Tibial artery (tissue), 4 donors: ENCODE data around the gene GMCL2.

Experiments used
- DNase-seq, 2 donors: peaks; one replicate each; pipeline ENCODE4 v3.0.0-alpha.2; 2019
- H3K27ac ChIP-seq, 2 donors: fragments of 200-600 bp; sonication (generic) in 1 of 2; 1 replicate in 1 of 2; 2 replicates in 1 of 2; pipeline ENCODE4 v1.5.1; 2018 to 2019; ENCODE audit warnings: mild to moderate bottlenecking in 1 of 2
- H3K27me3 ChIP-seq, 2 donors: fragments of 200-600 bp; sonication (generic) in 1 of 2; one replicate each; pipeline versions ENCODE4 v1.5.1 to v1.6.0; 2016 to 2019
- H3K36me3 ChIP-seq, 3 donors: fragments of 200-600 bp; sonication (generic) in 2 of 3; one replicate each; pipeline ENCODE4 v1.5.1; 2016 to 2019; ENCODE audit warnings: mild to moderate bottlenecking in 2 of 3
- H3K4me1 ChIP-seq, 4 donors: fragments of 200-600 bp; sonication (generic) in 2 of 4; 1 replicate in 3 of 4; 2 replicates in 1 of 4; pipeline ENCODE4 v1.5.1; 2016 to 2019
- H3K4me3 ChIP-seq, 2 donors: fragments of 200-600 bp; sonication (generic) in 1 of 2; 1 replicate in 1 of 2; 2 replicates in 1 of 2; pipeline ENCODE4 v1.5.1; 2018 to 2019; ENCODE audit warnings: mild to moderate bottlenecking in 2 of 2
- H3K9me3 ChIP-seq, 3 donors: fragments of 200-600 bp; sonication (generic) in 1 of 3; one replicate each; pipeline ENCODE4 v1.5.1; 2016 to 2019
- CTCF ChIP-seq, 2 experiments: fragments of 200-600 bp in 1 of 2; fragments of 450-650 bp in 1 of 2; IDR thresholded peaks; one replicate each; pipeline ENCODE4 v1.5.1; 2017 to 2019; ENCODE audit warnings: antibody characterized with exemption in 2 of 2, mild to moderate bottlenecking in 1 of 2, moderate library complexity in 1 of 2
- intact Hi-C: fragments of 100-400 bp; cut with DNase I; formaldehyde crosslinking; loops from one replicate; pipeline ENCODE4 v1.15.0; 2023; ENCODE audit warnings: low total_unique reads

The GMCL2 gene

DNA sequence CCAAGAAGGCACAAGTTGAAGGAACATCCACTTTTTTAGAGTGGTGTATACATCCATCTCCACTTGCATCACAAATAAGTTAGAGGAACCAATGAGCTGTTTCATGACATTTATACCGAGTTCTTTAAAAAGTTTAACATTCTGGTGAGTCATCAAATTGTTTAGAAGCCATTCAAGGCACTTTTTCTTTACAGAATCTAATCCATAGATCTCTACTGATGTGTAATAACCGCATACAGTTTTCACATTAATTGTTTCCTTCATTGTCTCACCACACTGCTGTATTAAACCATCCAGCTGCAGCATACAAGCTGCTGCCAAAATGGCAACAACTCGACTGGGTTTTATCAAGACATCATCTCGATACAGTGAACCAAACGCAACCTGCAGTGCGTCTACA, 744 bp downstream of the GMCL2 start:
- Histone ChIP-seq H3K27me3 (peaks cover 0 to 13% of the 10 kb centered on the region in 2 donors), H3K27ac (no peak overlapping the region), H3K9me3 (no peaks in the 10 kb centered on the region), H3K36me3 (no peaks in the 10 kb centered on the region), H3K4me3 (no peak overlapping the region), H3K4me1 (no peaks in the 10 kb centered on the region)
- no peak for TF ChIP-seq CTCF (IDR thresholded peaks at IDR 0.05)
- no peak for DNase-seq
- intact Hi-C loops: no loop called here

DNA sequence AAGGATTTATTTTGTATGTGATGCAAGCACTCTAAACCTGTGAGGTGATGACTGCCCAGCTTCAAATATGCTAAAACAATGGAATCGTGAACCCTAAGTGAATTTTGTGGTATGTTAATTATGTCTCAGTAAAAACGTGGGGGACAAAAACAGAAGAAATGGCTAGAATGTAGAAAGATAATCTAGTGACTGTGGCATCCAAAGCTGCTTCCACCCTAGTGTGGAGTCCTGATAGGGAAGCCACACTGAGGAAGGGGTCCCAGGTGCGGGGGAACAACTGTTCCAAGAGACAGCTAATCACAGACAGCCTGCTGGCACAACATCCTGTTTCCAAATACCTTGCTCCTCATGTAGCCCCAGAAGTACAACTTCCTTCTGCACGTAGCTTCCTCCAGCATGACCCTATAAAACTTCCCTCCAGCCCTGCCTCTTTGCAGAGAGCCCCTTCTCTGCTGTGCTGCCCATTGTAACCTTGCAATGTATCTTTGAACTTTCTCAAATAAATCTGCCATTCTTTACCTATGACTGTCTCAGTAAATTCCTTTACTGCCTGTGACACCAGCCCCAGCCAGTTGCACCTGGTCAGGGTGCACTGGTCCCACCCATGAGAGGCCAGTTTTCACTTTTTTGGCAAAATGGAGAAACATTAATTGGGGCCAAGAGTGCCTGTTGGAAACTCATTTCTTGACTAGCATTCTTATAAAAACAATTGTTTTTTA, 4.9 kb downstream of the GMCL2 start:
- Histone ChIP-seq H3K27me3 (peaks cover 0 to 7% of the 10 kb centered on the region in 2 donors), H3K36me3 (no peaks in the 10 kb centered on the region), H3K4me3 (no peak overlapping the region), H3K9me3 (peaks cover 0 to 5% (median 0%) of the 10 kb centered on the region in 3 donors), H3K4me1 (no peaks in the 10 kb centered on the region), H3K27ac (no peak overlapping the region)
- intact Hi-C loops: no loop called here
- no peak for TF ChIP-seq CTCF (IDR thresholded peaks at IDR 0.05)
- DNase-seq: no peak

GRCh38 chr5:178180141-178180863, 6.9 kb downstream of the GMCL2 start:
- no peak for DNase-seq
- no peak for TF ChIP-seq CTCF (IDR thresholded peaks at IDR 0.05)
- no peak overlapping the region for H3K27ac ChIP-seq
- H3K9me3 ChIP-seq: peaks cover 0 to 5% (median 0%) of the 10 kb centered on the region in 3 donors
- H3K27me3 ChIP-seq: peaks cover 0 to 7% of the 10 kb centered on the region in 2 donors
- H3K36me3 ChIP-seq: no peaks in the 10 kb centered on the region
- intact Hi-C loops: no loop called here
- no peak overlapping the region for H3K4me3 ChIP-seq
- no peaks in the 10 kb centered on the region for H3K4me1 ChIP-seq

DNA sequence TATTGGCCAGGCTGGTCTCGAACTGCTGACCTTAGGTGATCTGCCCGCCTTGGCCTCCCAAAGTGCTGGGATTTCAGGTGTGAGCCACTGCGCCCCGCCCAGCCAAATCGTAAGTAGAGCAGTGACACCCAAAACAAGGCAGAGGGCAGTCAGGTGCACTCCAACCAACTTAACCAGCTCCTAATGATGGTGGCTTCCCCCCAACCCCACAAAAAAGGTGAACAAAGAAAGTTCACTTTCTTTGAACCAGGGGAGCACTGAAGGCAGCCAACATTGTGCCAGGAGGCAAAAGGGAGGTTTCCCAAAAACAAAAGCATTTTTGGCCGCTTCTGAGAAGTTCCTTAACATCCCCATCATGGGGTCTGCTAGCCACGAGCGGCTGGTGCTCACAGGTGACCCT, 9.6 kb downstream of the GMCL2 start:
- intact Hi-C loops: no loop called here
- H3K4me3 ChIP-seq: no peak overlapping the region

DNA sequence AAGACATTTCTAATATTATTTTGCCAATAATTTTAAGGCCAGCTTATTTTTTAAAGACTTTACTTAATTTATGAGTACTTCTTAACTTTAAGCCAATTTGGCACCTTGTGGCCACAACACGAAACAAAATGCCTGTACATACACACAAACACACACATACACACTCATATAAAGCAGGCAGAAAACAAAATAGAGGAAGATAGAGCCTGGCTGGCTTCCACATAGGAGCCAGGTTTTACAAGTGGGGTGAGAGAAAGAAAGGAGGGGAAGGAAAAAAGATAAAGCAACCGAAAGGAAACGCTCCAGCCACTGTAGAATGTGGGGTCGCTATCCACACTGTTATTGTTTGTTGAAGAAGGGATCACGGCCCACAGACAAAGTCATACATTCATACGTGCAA, 10.4 kb downstream of the GMCL2 start:
- H3K27me3 ChIP-seq: peaks cover 0 to 4% of the 10 kb centered on the region in 2 donors
- intact Hi-C loops: no loop called here
- H3K4me3 ChIP-seq: no peak overlapping the region
- no peak overlapping the region for H3K27ac ChIP-seq
- DNase-seq: no peak
- H3K9me3 ChIP-seq: peaks cover 0 to 5% (median 0%) of the 10 kb centered on the region in 3 donors
- H3K4me1 ChIP-seq: no peaks in the 10 kb centered on the region
- no peak for TF ChIP-seq CTCF (IDR thresholded peaks at IDR 0.05)
- H3K36me3 ChIP-seq: no peaks in the 10 kb centered on the region

More for the DNA sequence above, 9.6 kb downstream of the GMCL2 start:
- H3K27me3 ChIP-seq: peaks cover 0 to 7% of the 10 kb centered on the region in 2 donors
- H3K36me3 ChIP-seq: no peaks in the 10 kb centered on the region
- no peak for DNase-seq
- TF ChIP-seq CTCF (IDR thresholded peaks at IDR 0.05): no peak
- no peak overlapping the region for H3K27ac ChIP-seq
- peaks cover 0 to 5% (median 0%) of the 10 kb centered on the region in 3 donors for H3K9me3 ChIP-seq
- no peaks in the 10 kb centered on the region for H3K4me1 ChIP-seq
